AG09309 (cell line): ENCODE data around the gene LRTM2.

ENCODE experiments used
- DNase-seq: peaks from one replicate; pipeline ENCODE4 v3.0.0-alpha.2; 2010; ENCODE audit warnings: low read depth
- H3K4me3 ChIP-seq: 2 replicates; pipeline ENCODE4 v1.5.1; 2011; ENCODE audit warnings: mild to moderate bottlenecking, low read depth, low read length, moderate library complexity; ENCODE audit not compliant: control insufficient read depth
- TF ChIP-seq, protein P1 (sequence below): IDR thresholded peaks from 2 replicates; pipeline ENCODE4 v1.5.1; 2011; ENCODE audit warnings: mild to moderate bottlenecking, low read depth, low read length, inconsistent platforms; ENCODE audit not compliant: insufficient read depth, control insufficient read depth; ENCODE audit errors: missing control alignments

Gene LRTM2

DNA sequence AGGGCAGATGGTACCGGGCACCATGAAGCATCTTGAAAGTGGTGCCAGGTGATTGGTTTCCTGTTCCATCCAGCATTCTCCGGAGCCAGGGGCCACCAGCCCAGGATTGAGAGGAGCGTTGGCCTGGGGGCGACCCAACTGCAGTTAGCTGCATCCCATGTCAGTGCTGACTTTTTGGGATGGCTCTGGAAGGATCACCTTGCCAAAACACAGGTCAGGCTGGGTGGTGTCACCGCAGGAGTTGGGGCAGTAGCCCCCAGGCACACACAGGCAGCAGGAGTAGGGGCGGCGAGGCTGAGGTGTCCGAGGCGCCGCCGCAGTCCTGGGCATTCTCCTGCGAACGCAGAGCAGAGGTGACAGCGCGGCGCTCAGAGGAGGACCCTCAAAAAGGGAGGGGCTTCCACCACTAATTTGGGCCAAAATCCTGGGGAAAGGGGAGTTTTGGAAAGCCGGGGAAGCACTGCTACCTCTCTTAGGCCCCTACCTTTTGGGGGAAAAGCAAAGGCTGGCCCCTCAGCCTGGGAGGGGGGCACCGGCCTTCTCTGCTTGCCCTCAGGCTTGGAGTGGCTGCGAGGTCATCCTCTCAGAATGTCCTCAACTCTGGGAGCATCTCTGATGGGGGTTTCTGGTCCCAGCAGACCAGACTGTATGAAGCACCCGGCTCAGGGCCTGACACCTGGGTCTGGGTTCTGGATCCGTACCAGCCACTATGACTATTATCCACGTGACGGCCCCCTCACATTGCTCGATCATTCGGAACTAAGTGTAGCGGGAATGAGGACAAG is 26.7 kb upstream of the LRTM2 start:
- TF ChIP-seq, protein P1, sequence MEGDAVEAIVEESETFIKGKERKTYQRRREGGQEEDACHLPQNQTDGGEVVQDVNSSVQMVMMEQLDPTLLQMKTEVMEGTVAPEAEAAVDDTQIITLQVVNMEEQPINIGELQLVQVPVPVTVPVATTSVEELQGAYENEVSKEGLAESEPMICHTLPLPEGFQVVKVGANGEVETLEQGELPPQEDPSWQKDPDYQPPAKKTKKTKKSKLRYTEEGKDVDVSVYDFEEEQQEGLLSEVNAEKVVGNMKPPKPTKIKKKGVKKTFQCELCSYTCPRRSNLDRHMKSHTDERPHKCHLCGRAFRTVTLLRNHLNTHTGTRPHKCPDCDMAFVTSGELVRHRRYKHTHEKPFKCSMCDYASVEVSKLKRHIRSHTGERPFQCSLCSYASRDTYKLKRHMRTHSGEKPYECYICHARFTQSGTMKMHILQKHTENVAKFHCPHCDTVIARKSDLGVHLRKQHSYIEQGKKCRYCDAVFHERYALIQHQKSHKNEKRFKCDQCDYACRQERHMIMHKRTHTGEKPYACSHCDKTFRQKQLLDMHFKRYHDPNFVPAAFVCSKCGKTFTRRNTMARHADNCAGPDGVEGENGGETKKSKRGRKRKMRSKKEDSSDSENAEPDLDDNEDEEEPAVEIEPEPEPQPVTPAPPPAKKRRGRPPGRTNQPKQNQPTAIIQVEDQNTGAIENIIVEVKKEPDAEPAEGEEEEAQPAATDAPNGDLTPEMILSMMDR = no peak
- no peak for DNase-seq
- no peak overlapping the region for H3K4me3 ChIP-seq

DNA sequence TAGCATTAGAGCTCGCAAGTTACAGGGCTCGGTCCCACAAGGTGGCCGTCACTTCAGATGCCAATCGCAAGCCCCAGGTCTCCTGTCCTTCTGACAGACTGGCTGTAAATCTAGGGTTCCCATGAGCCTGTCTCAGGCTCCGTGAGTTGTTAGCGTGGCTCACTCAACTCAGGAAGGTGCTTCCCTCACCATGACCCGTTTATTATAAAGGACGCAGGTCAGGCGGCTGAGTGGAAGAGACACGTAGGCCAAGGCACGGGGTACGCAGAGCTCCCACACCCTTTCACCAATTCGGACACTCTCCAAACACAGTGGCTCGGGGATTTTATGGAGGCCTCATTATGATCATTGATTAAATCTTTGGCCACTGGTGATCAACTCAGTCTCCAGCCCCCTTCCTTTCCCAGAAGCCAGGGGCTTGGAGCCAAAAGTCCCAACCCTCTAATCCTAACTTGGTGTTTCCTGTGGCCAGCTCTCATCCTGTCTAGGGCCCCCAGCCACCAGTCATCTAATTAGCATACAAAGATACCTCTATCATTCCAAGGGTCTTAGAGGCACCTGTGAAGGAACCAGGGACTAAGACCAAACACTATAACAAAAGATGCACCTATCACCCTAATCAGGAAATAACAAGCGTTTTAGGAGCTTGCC is 25.8 kb upstream of the LRTM2 start:
- DNase-seq = no peak
- no peak overlapping the region for H3K4me3 ChIP-seq
- TF ChIP-seq, protein P1 = no peak

DNA sequence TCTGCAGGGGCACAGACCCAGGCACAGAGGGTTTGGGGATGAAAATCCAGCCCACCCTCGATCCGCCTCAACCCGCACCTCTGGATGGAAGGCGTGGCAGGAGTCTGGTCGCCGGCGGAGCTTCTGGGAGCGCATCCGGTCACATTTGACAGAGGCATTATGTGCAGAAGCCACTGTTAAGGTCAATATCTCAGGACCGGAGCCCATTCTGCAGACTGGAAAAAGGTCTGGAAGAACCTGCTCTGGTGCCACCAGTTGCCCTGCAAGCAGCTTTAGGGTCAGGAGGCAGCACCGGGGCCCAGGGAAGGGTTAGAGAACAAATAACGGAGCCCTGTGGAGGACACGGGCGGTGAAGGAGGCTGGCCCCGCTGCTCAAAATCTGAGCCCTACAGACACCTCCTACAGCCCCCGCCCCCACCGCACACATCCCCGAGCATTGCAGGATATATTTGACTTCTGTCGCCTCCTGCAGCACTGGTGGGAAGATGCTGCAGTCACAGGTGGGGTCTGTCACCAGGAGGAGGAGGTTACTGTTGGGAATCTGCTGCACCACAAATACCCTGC is 25.1 kb upstream of the LRTM2 start:
- no peak overlapping the region for H3K4me3 ChIP-seq

DNA sequence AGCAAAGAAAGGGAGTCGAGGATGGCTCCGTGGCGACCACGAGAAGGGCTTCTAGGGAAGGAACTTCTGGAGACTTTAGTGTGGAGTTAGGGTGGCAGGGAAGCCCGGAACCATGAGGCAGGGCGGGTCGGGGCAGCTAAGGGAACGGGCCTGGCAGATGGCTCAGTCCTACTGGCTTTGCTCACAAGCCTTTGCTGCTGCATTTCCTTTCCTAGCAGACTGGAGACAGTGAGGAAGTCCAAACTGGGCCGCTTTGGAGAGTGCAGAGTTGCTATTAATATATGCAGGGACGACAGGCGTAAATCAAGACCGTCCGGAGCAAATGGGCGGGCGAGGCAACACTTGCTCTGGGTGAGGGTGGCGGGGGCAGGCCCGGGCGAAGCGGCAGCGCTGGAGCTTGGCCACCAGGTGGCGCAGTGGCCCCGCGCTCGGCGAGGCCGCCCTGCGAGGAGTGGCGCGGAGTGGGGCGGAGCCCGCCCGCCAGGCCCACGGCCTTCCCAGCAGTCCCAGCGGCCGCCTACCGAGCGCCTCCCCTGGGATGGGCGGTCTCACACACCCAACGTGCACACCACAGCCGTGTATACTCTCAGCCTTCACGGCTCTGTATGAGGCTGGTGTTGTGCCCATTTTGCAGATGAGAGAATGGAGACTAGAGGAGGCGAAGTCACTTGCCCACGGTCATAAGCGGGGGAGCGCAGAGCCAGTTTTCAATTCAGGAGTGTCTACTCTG is 24.4 kb upstream of the LRTM2 start:
- peak overlapping the region; percentile 45 for H3K4me3 ChIP-seq
- TF ChIP-seq, protein P1 = peak; percentile 71
- peak; percentile 35 for DNase-seq

More for the DNA sequence above, 25.1 kb upstream of the LRTM2 start:
- DNase-seq = no peak
- TF ChIP-seq, protein P1 = no peak

DNA sequence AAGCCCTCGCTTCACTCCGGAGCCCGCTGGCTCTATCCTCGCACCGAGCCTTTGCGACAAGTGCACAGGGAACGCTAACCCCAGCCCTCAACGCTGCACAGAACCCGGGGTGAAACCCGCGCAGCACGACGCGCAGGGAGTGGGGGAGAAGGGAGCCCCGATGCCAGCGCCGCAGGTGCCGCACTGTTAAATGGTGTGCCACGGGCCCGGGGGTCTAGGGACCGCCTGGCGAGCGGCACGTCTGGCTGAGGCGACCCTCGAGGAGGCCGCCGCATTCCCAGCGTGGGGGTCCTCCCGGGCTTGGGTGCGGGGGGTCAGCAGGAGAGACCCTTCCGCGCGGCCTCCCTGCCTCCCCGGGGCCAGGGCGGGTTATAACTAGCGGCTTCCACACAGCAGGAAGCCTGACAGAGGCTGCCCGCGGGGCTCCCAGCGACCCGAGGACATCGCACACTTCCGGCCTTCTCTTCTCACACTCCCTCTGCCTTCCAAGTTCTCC is 23.8 kb upstream of the LRTM2 start:
- H3K4me3 ChIP-seq = peak overlapping the region; percentile 45

More for the DNA sequence above, 23.8 kb upstream of the LRTM2 start:
- TF ChIP-seq, protein P1 = no peak
- no peak for DNase-seq
